H1 (cell line): ENCODE measurements around the gene TUBB1.

Experiments used
- GABPA ChIP-seq: IDR thresholded peaks from 2 replicates; pipeline ENCODE4 v1.6.1; 2011; ENCODE audit warnings: mild to moderate bottlenecking, low read length, moderate library complexity, borderline replicate concordance; ENCODE audit not compliant: insufficient read depth
- KDM5A ChIP-seq: fragments of 200-600 bp; IDR thresholded peaks from 2 replicates; pipeline ENCODE4 v1.7.1; 2012; ENCODE audit warnings: mild to moderate bottlenecking, low read length, inconsistent platforms, mixed read lengths
- POLR2A ChIP-seq, 2 experiments: IDR thresholded peaks; 1 replicate in 1 of 2; 2 replicates in 1 of 2; pipeline ENCODE4 v1.6.1; 2011; ENCODE audit warnings: low read depth in 2 of 2, low read length in 2 of 2, mild to moderate bottlenecking in 2 of 2; ENCODE audit errors: control extremely low read depth in 1 of 2
- RAD21 ChIP-seq, 2 experiments: IDR thresholded peaks in 1 of 2; conservative IDR thresholded peaks in 1 of 2; 2 replicates each; pipeline ENCODE4 v1.6.1; 2011; ENCODE audit warnings: low read depth in 2 of 2, low read length in 2 of 2, improper control_type of control experiment in 1 of 2, inconsistent platforms in 1 of 2, mild to moderate bottlenecking in 1 of 2, moderate library complexity in 1 of 2
- TF ChIP-seq, protein P1 (sequence below): fragments of 300-600 bp; sonication (generic); IDR thresholded peaks from 2 replicates; pipeline ENCODE4 v1.7.1; 2012; ENCODE audit warnings: low read length, moderate library complexity, mild to moderate bottlenecking, inconsistent platforms; ENCODE audit not compliant: insufficient replicate concordance
- TF ChIP-seq, protein P2 (sequence below), 3 experiments: IDR thresholded peaks; 1 replicate in 2 of 3; 2 replicates in 1 of 3; pipeline versions ENCODE4 v1.5.1 to v1.6.1; 2011; ENCODE audit warnings: low read length in 3 of 3, mild to moderate bottlenecking in 3 of 3, inconsistent platforms in 2 of 3, low read depth in 1 of 3, moderate library complexity in 1 of 3; ENCODE audit not compliant: insufficient read depth in 1 of 3; ENCODE audit errors: control extremely low read depth in 1 of 3
- TF ChIP-seq, protein P3 (sequence below): IDR thresholded peaks from 2 replicates; pipeline ENCODE4 v1.6.1; 2012; ENCODE audit warnings: inconsistent platforms
- TF ChIP-seq, protein P4 (sequence below): IDR thresholded peaks from 2 replicates; pipeline ENCODE4 v1.6.1; 2011; ENCODE audit warnings: low read depth, mild to moderate bottlenecking, low read length; ENCODE audit not compliant: insufficient read depth

DNA sequence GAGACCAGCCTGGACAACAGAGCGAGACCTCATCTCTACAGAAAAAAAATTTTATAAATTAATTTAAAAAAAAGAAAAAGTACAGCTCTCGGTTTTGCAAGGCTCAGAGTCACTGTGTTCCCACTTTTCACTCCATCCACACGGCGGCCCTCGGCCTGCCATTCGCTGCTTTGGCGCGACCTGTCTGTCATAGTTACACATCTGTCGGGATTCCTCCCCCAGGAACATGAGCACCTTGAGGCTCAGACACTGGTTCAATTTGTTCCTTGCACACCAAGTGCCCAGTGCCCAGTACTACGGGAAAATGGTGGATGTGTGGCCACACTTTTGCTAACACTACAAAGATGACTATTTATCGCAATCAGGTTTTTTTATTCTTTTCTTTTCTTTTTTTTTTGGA is 20.6 kb upstream of the TUBB1 start:
- no peak for TF ChIP-seq RAD21 (IDR thresholded peaks at IDR 0.05 in 1 of 2, conservative IDR thresholded peaks at IDR 0.05 in 1 of 2; ENCODE audit: low read depth in 2 of 2, low read length in 2 of 2)
- TF ChIP-seq, protein P1, sequence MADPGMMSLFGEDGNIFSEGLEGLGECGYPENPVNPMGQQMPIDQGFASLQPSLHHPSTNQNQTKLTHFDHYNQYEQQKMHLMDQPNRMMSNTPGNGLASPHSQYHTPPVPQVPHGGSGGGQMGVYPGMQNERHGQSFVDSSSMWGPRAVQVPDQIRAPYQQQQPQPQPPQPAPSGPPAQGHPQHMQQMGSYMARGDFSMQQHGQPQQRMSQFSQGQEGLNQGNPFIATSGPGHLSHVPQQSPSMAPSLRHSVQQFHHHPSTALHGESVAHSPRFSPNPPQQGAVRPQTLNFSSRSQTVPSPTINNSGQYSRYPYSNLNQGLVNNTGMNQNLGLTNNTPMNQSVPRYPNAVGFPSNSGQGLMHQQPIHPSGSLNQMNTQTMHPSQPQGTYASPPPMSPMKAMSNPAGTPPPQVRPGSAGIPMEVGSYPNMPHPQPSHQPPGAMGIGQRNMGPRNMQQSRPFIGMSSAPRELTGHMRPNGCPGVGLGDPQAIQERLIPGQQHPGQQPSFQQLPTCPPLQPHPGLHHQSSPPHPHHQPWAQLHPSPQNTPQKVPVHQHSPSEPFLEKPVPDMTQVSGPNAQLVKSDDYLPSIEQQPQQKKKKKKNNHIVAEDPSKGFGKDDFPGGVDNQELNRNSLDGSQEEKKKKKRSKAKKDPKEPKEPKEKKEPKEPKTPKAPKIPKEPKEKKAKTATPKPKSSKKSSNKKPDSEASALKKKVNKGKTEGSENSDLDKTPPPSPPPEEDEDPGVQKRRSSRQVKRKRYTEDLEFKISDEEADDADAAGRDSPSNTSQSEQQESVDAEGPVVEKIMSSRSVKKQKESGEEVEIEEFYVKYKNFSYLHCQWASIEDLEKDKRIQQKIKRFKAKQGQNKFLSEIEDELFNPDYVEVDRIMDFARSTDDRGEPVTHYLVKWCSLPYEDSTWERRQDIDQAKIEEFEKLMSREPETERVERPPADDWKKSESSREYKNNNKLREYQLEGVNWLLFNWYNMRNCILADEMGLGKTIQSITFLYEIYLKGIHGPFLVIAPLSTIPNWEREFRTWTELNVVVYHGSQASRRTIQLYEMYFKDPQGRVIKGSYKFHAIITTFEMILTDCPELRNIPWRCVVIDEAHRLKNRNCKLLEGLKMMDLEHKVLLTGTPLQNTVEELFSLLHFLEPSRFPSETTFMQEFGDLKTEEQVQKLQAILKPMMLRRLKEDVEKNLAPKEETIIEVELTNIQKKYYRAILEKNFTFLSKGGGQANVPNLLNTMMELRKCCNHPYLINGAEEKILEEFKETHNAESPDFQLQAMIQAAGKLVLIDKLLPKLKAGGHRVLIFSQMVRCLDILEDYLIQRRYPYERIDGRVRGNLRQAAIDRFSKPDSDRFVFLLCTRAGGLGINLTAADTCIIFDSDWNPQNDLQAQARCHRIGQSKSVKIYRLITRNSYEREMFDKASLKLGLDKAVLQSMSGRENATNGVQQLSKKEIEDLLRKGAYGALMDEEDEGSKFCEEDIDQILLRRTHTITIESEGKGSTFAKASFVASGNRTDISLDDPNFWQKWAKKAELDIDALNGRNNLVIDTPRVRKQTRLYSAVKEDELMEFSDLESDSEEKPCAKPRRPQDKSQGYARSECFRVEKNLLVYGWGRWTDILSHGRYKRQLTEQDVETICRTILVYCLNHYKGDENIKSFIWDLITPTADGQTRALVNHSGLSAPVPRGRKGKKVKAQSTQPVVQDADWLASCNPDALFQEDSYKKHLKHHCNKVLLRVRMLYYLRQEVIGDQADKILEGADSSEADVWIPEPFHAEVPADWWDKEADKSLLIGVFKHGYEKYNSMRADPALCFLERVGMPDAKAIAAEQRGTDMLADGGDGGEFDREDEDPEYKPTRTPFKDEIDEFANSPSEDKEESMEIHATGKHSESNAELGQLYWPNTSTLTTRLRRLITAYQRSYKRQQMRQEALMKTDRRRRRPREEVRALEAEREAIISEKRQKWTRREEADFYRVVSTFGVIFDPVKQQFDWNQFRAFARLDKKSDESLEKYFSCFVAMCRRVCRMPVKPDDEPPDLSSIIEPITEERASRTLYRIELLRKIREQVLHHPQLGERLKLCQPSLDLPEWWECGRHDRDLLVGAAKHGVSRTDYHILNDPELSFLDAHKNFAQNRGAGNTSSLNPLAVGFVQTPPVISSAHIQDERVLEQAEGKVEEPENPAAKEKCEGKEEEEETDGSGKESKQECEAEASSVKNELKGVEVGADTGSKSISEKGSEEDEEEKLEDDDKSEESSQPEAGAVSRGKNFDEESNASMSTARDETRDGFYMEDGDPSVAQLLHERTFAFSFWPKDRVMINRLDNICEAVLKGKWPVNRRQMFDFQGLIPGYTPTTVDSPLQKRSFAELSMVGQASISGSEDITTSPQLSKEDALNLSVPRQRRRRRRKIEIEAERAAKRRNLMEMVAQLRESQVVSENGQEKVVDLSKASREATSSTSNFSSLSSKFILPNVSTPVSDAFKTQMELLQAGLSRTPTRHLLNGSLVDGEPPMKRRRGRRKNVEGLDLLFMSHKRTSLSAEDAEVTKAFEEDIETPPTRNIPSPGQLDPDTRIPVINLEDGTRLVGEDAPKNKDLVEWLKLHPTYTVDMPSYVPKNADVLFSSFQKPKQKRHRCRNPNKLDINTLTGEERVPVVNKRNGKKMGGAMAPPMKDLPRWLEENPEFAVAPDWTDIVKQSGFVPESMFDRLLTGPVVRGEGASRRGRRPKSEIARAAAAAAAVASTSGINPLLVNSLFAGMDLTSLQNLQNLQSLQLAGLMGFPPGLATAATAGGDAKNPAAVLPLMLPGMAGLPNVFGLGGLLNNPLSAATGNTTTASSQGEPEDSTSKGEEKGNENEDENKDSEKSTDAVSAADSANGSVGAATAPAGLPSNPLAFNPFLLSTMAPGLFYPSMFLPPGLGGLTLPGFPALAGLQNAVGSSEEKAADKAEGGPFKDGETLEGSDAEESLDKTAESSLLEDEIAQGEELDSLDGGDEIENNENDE: no peak
- TF ChIP-seq, protein P2, sequence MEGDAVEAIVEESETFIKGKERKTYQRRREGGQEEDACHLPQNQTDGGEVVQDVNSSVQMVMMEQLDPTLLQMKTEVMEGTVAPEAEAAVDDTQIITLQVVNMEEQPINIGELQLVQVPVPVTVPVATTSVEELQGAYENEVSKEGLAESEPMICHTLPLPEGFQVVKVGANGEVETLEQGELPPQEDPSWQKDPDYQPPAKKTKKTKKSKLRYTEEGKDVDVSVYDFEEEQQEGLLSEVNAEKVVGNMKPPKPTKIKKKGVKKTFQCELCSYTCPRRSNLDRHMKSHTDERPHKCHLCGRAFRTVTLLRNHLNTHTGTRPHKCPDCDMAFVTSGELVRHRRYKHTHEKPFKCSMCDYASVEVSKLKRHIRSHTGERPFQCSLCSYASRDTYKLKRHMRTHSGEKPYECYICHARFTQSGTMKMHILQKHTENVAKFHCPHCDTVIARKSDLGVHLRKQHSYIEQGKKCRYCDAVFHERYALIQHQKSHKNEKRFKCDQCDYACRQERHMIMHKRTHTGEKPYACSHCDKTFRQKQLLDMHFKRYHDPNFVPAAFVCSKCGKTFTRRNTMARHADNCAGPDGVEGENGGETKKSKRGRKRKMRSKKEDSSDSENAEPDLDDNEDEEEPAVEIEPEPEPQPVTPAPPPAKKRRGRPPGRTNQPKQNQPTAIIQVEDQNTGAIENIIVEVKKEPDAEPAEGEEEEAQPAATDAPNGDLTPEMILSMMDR (IDR thresholded peaks at IDR 0.05; ENCODE audit: control extremely low read depth in 1 of 3, insufficient read depth in 1 of 3, low read depth in 1 of 3, low read length in 3 of 3): no peak
- TF ChIP-seq, protein P3, sequence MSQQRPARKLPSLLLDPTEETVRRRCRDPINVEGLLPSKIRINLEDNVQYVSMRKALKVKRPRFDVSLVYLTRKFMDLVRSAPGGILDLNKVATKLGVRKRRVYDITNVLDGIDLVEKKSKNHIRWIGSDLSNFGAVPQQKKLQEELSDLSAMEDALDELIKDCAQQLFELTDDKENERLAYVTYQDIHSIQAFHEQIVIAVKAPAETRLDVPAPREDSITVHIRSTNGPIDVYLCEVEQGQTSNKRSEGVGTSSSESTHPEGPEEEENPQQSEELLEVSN: no peak
- TF ChIP-seq, protein P4, sequence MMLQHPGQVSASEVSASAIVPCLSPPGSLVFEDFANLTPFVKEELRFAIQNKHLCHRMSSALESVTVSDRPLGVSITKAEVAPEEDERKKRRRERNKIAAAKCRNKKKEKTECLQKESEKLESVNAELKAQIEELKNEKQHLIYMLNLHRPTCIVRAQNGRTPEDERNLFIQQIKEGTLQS: no peak
- TF ChIP-seq POLR2A (IDR thresholded peaks at IDR 0.05; ENCODE audit: control extremely low read depth in 1 of 2, low read depth in 2 of 2, low read length in 2 of 2): no peak
- TF ChIP-seq GABPA: no peak
- no peak for TF ChIP-seq KDM5A
